Endodermal cell (in vitro differentiated cells): ENCODE results near the gene COP1. TPM values are rescaled to one million over a fixed set of nuclear protein-coding genes. Genes with fewer than 3 reads are reported as not detected.

ENCODE experiments used
- DNase-seq: peaks from one replicate; pipeline ENCODE4 v3.0.0-alpha.2; 2017
- H3K27ac ChIP-seq: 2 replicates; pipeline ENCODE4 v1.5.1; 2013; ENCODE audit warnings: mild to moderate bottlenecking, low read depth, low read length, moderate library complexity
- H3K27me3 ChIP-seq: 2 replicates; pipeline ENCODE4 v1.6.1; 2013; ENCODE audit warnings: mild to moderate bottlenecking, low read length, moderate library complexity; ENCODE audit not compliant: insufficient read depth, control insufficient read depth, poor library complexity, severe bottlenecking
- H3K36me3 ChIP-seq: 2 replicates; pipeline ENCODE4 v1.7.0; 2013; ENCODE audit warnings: mild to moderate bottlenecking, low read length, moderate library complexity; ENCODE audit not compliant: control insufficient read depth, insufficient read depth
- H3K4me1 ChIP-seq: one replicate; pipeline ENCODE4 v1.7.0; 2013; ENCODE audit warnings: low read length; ENCODE audit not compliant: control insufficient read depth, insufficient read depth
- H3K4me3 ChIP-seq: 2 replicates; pipeline ENCODE4 v1.5.1; 2013; ENCODE audit warnings: mild to moderate bottlenecking, low read length, moderate library complexity
- H3K9ac ChIP-seq: 2 replicates; pipeline ENCODE4 v1.6.1; 2013; ENCODE audit warnings: mild to moderate bottlenecking, low read length, moderate library complexity; ENCODE audit not compliant: poor library complexity, severe bottlenecking; ENCODE audit errors: extremely low read depth
- H3K9me3 ChIP-seq: 2 replicates; pipeline ENCODE4 v1.6.1; 2013; ENCODE audit warnings: mild to moderate bottlenecking, low read length, moderate library complexity; ENCODE audit not compliant: control insufficient read depth
- H3K27ac Mint-ChIP-seq: 2 replicates; pipeline ENCODE4 v1.8.0; 2020; ENCODE audit warnings: mixed read lengths
- H3K27me3 Mint-ChIP-seq: 2 replicates; pipeline ENCODE4 v1.8.0; 2021; ENCODE audit warnings: mild to moderate bottlenecking, mixed read lengths; ENCODE audit not compliant: insufficient read depth
- H3K36me3 Mint-ChIP-seq: 2 replicates; pipeline ENCODE4 v1.8.0; 2020; ENCODE audit warnings: low read depth, mixed read lengths
- H3K4me1 Mint-ChIP-seq: 2 replicates; pipeline ENCODE4 v1.8.0; 2020; ENCODE audit warnings: mixed read lengths
- H3K4me3 Mint-ChIP-seq: 2 replicates; pipeline ENCODE4 v1.8.0; 2020; ENCODE audit warnings: mild to moderate bottlenecking, moderate library complexity, mixed read lengths
- H3K9me3 Mint-ChIP-seq: 2 replicates; pipeline ENCODE4 v1.8.0; 2020; ENCODE audit warnings: mild to moderate bottlenecking, mixed read lengths
- WGBS, 2 experiments: methylation state at CpG; one replicate each; pipeline versions ENCODE4 v1.1.5 to v1.1.7; 2013; ENCODE audit warnings: missing lambda C conversion rate in 2 of 2, mixed read lengths in 1 of 2; ENCODE audit not compliant: insufficient coverage in 1 of 2, insufficient read length in 1 of 2; 5-methylcytosine and 5-hydroxymethylcytosine counted together
- total RNA-seq, 2 donors: library from RNA; stranded (reverse); fragmentation: NEBNext Ultra II Directional in 1 of 2; extraction: Animal tissue kit (Norgen Biotek cat#: 25700) in 1 of 2; gene quantifications; 2 replicates in 1 of 2; 3 replicates in 1 of 2; pipeline ENCODE4 v1.2.1, GENCODE V29; 2021
- TF ChIP-seq, protein P1 (sequence below): fragments of 200-600 bp; sonication (generic); conservative IDR thresholded peaks from 2 replicates; pipeline ENCODE4 v1.5.0; 2021; ENCODE audit warnings: antibody characterized with exemption, mild to moderate bottlenecking

The COP1 gene
- total RNA-seq, 2 donors from 2014 or later = 70.1 to 70.6 TPM

DNA sequence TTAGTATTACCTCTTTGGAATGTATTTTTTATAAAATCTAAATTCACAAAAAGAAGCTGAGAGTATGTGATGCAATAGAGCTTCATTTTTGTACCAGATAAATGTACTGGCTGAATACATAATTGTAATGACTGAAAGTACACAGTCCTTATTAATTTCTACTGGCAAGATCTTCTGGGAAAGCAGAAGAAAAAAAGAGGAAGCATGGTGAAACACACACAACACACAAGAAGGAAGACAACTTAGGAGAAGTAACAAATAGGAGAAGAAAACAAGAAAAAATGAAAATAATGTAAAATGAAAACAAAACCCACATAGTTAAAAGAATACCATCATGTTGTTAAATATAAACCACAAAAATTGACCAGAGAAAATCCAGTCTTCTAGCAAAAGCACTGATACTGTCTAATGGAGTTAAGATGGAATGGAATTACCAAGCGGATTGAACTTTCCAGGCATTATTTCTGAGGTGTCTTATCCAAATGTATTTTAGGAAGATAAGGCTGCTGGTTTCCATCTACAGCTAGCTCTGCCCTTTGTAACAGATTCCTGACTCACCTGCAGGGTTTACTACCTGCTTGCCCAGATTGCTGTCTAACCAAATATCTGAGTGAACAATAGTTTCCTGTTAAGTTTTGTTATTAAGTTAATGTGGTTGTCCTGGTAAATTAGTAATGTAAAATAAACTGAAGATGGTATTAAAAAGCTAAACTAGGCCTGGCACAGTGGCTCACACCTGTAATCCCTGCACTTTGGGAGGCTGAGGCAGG lies 4.5 kb upstream of the COP1 start:
- Mint-ChIP-seq H3K36me3 (no peaks in the 10 kb centered on the region), H3K9me3 (no peaks in the 10 kb centered on the region), H3K27me3 (peaks cover 8% of the 10 kb centered on the region), H3K4me3 (no peak overlapping the region), H3K27ac (no peak overlapping the region), H3K4me1 (no peaks in the 10 kb centered on the region)
- Histone ChIP-seq H3K36me3 (no peaks in the 10 kb centered on the region), H3K4me3 (no peak overlapping the region), H3K27me3 (no peaks in the 10 kb centered on the region), H3K9ac (no peak overlapping the region), H3K9me3 (no peaks in the 10 kb centered on the region), H3K27ac (no peak overlapping the region), H3K4me1 (no peaks in the 10 kb centered on the region)
- TF ChIP-seq, protein P1, sequence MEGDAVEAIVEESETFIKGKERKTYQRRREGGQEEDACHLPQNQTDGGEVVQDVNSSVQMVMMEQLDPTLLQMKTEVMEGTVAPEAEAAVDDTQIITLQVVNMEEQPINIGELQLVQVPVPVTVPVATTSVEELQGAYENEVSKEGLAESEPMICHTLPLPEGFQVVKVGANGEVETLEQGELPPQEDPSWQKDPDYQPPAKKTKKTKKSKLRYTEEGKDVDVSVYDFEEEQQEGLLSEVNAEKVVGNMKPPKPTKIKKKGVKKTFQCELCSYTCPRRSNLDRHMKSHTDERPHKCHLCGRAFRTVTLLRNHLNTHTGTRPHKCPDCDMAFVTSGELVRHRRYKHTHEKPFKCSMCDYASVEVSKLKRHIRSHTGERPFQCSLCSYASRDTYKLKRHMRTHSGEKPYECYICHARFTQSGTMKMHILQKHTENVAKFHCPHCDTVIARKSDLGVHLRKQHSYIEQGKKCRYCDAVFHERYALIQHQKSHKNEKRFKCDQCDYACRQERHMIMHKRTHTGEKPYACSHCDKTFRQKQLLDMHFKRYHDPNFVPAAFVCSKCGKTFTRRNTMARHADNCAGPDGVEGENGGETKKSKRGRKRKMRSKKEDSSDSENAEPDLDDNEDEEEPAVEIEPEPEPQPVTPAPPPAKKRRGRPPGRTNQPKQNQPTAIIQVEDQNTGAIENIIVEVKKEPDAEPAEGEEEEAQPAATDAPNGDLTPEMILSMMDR = no peak
- WGBS, 2 experiments = 90% methylated on average over 1 of the region's 1 CpG; no CpG with 5 or more reads in 1 of the 2 experiments
- DNase-seq = no peak

DNA sequence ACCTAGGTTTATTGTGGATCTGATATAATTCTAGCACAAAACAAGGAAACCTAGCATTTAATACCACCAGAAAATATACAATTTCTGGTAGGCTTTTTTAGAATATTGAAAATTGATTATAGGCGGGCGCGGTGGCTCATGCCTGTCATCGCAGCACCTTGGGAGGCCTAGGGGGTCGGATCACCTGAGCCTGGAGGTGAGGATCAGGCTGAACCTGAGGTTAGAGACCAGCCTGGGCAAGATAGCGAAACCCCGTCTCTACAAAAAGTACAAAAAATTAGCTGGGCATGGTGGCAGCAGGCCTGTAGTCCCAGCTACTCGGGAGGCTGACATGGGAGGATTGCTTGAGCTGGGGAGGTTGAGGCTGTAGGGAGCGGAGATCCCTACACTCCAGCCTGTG lies 948 bp upstream of the COP1 start:
- TF ChIP-seq, protein P1 = no peak
- no peaks in the 10 kb centered on the region for H3K9me3 Mint-ChIP-seq
- no peak for DNase-seq
- no peaks in the 10 kb centered on the region for H3K27me3 Mint-ChIP-seq
- H3K4me3 Mint-ChIP-seq = peak overlapping the region; percentile 93
- peak overlapping the region; percentile 7 for H3K27ac ChIP-seq
- peaks cover 4% of the 10 kb centered on the region for H3K36me3 Mint-ChIP-seq
- peak overlapping the region; percentile 99 for H3K4me3 ChIP-seq
- 75 to 79% methylated on average over 3 to 9 of the region's 9 CpGs for WGBS, 2 experiments
- no peaks in the 10 kb centered on the region for H3K9me3 ChIP-seq
- peak overlapping the region; percentile 97 for H3K27ac Mint-ChIP-seq
- H3K4me1 ChIP-seq = no peaks in the 10 kb centered on the region
- H3K9ac ChIP-seq = peak overlapping the region; percentile 64
- H3K27me3 ChIP-seq = no peaks in the 10 kb centered on the region
- peaks cover 12% of the 10 kb centered on the region for H3K4me1 Mint-ChIP-seq
- H3K36me3 ChIP-seq = no peaks in the 10 kb centered on the region

DNA sequence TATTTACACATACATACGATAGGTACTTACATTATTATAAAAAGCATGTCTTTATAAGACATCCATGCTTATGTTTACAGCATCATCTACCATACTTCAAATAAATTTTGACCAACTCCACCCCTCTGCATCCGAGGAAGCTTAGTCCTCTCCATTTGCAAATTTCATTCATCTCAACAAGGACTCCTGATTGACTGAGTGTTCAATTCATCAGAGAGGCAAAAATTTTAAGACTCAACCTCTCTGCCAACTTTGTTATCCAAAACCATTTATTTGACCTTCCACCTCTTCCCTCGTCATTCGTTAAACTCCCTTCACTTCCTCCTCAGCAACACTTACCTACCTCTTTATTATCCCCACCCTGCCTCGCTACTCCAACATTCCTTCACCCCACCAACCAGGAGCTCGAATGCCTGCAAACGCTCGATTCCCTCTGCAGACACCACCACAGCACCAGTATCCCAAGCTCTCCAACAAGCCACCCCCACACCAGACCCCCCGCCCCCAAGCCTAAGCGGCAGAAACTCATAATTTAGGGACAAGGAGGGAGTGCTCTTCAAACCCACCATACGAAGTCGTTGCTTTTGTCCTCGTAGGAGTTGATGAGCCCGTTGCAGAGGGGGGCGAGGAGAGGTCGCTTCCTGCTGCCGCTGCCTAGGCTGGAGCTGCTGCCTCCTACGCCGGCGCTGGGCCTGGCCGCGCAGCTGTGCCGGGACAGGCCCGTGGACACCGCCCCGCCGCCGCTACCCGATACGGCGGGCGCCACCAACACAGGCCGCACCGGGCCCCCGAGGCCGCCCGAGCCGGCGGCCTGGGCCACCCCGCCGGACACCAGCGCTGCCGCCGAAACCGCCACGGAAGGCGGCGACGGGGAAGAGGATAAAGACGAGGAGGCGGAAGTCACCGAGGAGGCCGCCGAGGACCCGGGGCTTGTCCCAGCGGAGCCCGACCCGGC lies 803 bp downstream of the COP1 start:
- no peaks in the 10 kb centered on the region for H3K27me3 ChIP-seq
- Mint-ChIP-seq H3K4me3 (peak overlapping the region; percentile 93), H3K36me3 (peaks cover 6% of the 10 kb centered on the region), H3K27me3 (no peaks in the 10 kb centered on the region), H3K4me1 (peaks cover 12% of the 10 kb centered on the region), H3K27ac (peak overlapping the region; percentile 97), H3K9me3 (no peaks in the 10 kb centered on the region)
- peak overlapping the region; percentile 99 for H3K4me3 ChIP-seq
- TF ChIP-seq, protein P1 = no peak
- DNase-seq = peak; percentile 86
- 0 to 1% methylated on average over 26 to 58 of the region's 58 CpGs for WGBS, 2 experiments
- peak overlapping the region; percentile 75 for H3K9ac ChIP-seq
- no peaks in the 10 kb centered on the region for H3K36me3 ChIP-seq
- H3K27ac ChIP-seq = peak overlapping the region; percentile 89
- H3K9me3 ChIP-seq = no peaks in the 10 kb centered on the region
- H3K4me1 ChIP-seq = no peaks in the 10 kb centered on the region
